HepG2 (cell line): ENCODE results near the gene SPIN4. TPM values are rescaled to one million over a fixed set of nuclear protein-coding genes. Genes with fewer than 3 reads are reported as not detected.

ENCODE experiments used
- AKAP8 ChIP-seq: sonication (generic); formaldehyde crosslinking; IDR thresholded peaks from 2 replicates; pipeline ENCODE4 v1.5.1; 2020; ENCODE audit warnings: mild to moderate bottlenecking, missing genetic modification reagents
- ARID4A ChIP-seq: sonication (generic); formaldehyde crosslinking; IDR thresholded peaks from 2 replicates; pipeline ENCODE4 v1.5.0; 2020; ENCODE audit warnings: mild to moderate bottlenecking, missing genetic modification reagents, borderline replicate concordance
- ARID5B ChIP-seq: IDR thresholded peaks from 2 replicates; pipeline ENCODE4 v1.4.0; 2020; ENCODE audit warnings: mild to moderate bottlenecking, missing genetic modification reagents
- BCL6 ChIP-seq: IDR thresholded peaks from 2 replicates; pipeline ENCODE4 v1.6.1; 2016; ENCODE audit warnings: missing genetic modification reagents, missing compliant biosample characterization
- KDM1A ChIP-seq: IDR thresholded peaks from 2 replicates; pipeline ENCODE4 v1.6.1; 2016; ENCODE audit warnings: missing compliant biosample characterization
- KLF16 ChIP-seq, 2 experiments: sonication (generic) in 1 of 2; formaldehyde crosslinking in 1 of 2; IDR thresholded peaks; 2 replicates each; pipeline versions ENCODE4 v1.6.1 to v1.8.0; 2016 to 2023; ENCODE audit warnings: missing genetic modification reagents in 2 of 2, missing compliant biosample characterization in 1 of 2
- MLX ChIP-seq: IDR thresholded peaks from 2 replicates; pipeline ENCODE4 v1.6.1; 2016
- MYC ChIP-seq: sonication (generic); formaldehyde crosslinking; IDR thresholded peaks from 2 replicates; pipeline ENCODE4 v1.9.0; 2021; ENCODE audit warnings: missing genetic modification reagents, borderline replicate concordance
- RBFOX2 ChIP-seq: fragments of 200-400 bp; formaldehyde crosslinking; IDR thresholded peaks from 2 replicates; pipeline ENCODE4 v1.6.1; 2017; ENCODE audit warnings: low read depth, mild to moderate bottlenecking, low read length
- SP4 ChIP-seq: sonication (generic); formaldehyde crosslinking; IDR thresholded peaks from 2 replicates; pipeline ENCODE4 v1.8.1; 2023; ENCODE audit warnings: mild to moderate bottlenecking, missing genetic modification reagents
- TFDP1 ChIP-seq: IDR thresholded peaks from 2 replicates; pipeline ENCODE4 v1.6.1; 2016; ENCODE audit warnings: missing compliant biosample characterization, missing genetic modification reagents, borderline replicate concordance
- THAP11 ChIP-seq: IDR thresholded peaks from 2 replicates; pipeline ENCODE4 v1.6.1; 2016; ENCODE audit warnings: missing biosample characterization, missing genetic modification reagents
- ZBTB25 ChIP-seq: IDR thresholded peaks from 2 replicates; pipeline ENCODE4 v1.6.1; 2018; ENCODE audit warnings: missing genetic modification reagents
- ZBTB7B ChIP-seq: sonication (generic); formaldehyde crosslinking; IDR thresholded peaks from 2 replicates; pipeline ENCODE4 v1.4.0; 2020; ENCODE audit warnings: missing genetic modification reagents
- ZC3H4 ChIP-seq: sonication (generic); formaldehyde crosslinking; IDR thresholded peaks from 2 replicates; pipeline ENCODE4 v1.4.0; 2020; ENCODE audit warnings: missing genetic modification reagents, borderline replicate concordance
- ZNF225 ChIP-seq: sonication (generic); formaldehyde crosslinking; IDR thresholded peaks from 2 replicates; pipeline ENCODE4 v1.4.0; 2020; ENCODE audit warnings: mild to moderate bottlenecking, missing genetic modification reagents
- ZNF296 ChIP-seq: sonication (generic); formaldehyde crosslinking; conservative IDR thresholded peaks from 2 replicates; pipeline ENCODE4 v1.5.0; 2020; ENCODE audit warnings: mild to moderate bottlenecking, missing genetic modification reagents
- ZNF350 ChIP-seq: sonication (generic); formaldehyde crosslinking; IDR thresholded peaks from 2 replicates; pipeline ENCODE4 v1.4.0; 2020; ENCODE audit warnings: mild to moderate bottlenecking, low read depth, missing genetic modification reagents, borderline replicate concordance
- ZNF891 ChIP-seq: sonication (generic); formaldehyde crosslinking; IDR thresholded peaks from 2 replicates; pipeline ENCODE4 v1.5.0; 2020; ENCODE audit warnings: mild to moderate bottlenecking, missing genetic modification reagents
- polyA plus RNA-seq, 8 experiments: library from polyadenylated mRNA; depleted of rRNA in 3 of 8; stranded (reverse) in 7 of 8; unstranded in 1 of 8; fragments of >200 nt; fragmentation: Illumina TruSeq in 4 of 8; extraction: Trizol in 4 of 8; gene quantifications; 2 replicates each; pipeline versions ENCODE4 v1.2.1 to v1.2.3, GENCODE V29; 2011 to 2016; ENCODE audit warnings: low read depth in 4 of 8, missing spikeins in 1 of 8, mixed read lengths in 1 of 8; ENCODE audit not compliant: insufficient read depth in 1 of 8
- total RNA-seq, 5 experiments: library from RNA; depleted of rRNA; stranded (reverse); fragments of >200 nt; fragmentation: Illumina TruSeq; extraction: Trizol; gene quantifications; 2 replicates each; pipeline ENCODE4 v1.2.3, GENCODE V29; 2016; ENCODE audit warnings: low read depth in 1 of 5

The SPIN4 gene
- total and polyA plus RNA-seq, 2 of the 13 experiments (the other 11 are each of a cell fraction or from before 2014, with no cell fraction given) = 1.9 to 2.6 TPM

- TF ChIP-seq TFDP1 (CRISPR knock-in tag) (peak; percentile 77; the same call in 1 of the 2 replicates), ZBTB25 (no peak), ARID5B (CRISPR knock-in tag) (peak; percentile 68), AKAP8 (CRISPR knock-in tag) (0 out of 2 replicates have a peak, but pooled peaks have one; percentile 32), RBFOX2 (peak; percentile 63), BCL6 (CRISPR knock-in tag) (peak; percentile 76), MLX (CRISPR knock-in tag) (0 out of 2 replicates have a peak, but pooled peaks have one; percentile 36), KDM1A (no peak), ZNF891 (no peak), ZBTB7B (CRISPR knock-in tag) (0 out of 2 replicates have a peak, but pooled peaks have one; percentile 31), ZC3H4 (no peak), ZNF296 (CRISPR knock-in tag) (no peak), KLF16 (CRISPR knock-in tag; IDR thresholded peaks at IDR 0.05) (peak in 1 of 2 experiments; percentile 25; a peak in 1 of 4 replicates), ARID4A (CRISPR knock-in tag) (peak; percentile 56; the same call in 1 of the 2 replicates), SP4 (CRISPR knock-in tag) (peak; percentile 45), ZNF225 (CRISPR knock-in tag) (no peak), THAP11 (CRISPR knock-in tag) (0 out of 2 replicates have a peak, but pooled peaks have one; percentile 30), MYC (CRISPR knock-in tag) (peak; percentile 27; the same call in 1 of the 2 replicates), ZNF350 (CRISPR knock-in tag) (no peak)
These were observed at the start of gene SPIN4 (continued) for GRCh38 chrX:63350941-63351616.
